ENCODE data around the gene FAM171A2.

The FAM171A2 gene

GRCh38 chr17:44318077-44318892, 45.4 kb downstream of the FAM171A2 start:
- no peak for DNase-seq

- DNase-seq = no peak
These were observed 46.1 kb downstream of the FAM171A2 start for GRCh38 chr17:44317545-44317944.

- DNase-seq = no peak
These were observed 47.6 kb downstream of the FAM171A2 start for GRCh38 chr17:44315760-44316731.

- no peak for DNase-seq
These were observed 48.6 kb downstream of the FAM171A2 start for GRCh38 chr17:44314869-44315661.

GRCh38 chr17:44314524-44314868, 49.2 kb downstream of the FAM171A2 start:
- no peak for DNase-seq

- DNase-seq = no peak
These were observed 49.6 kb downstream of the FAM171A2 start for GRCh38 chr17:44314031-44314430.

- DNase-seq = no peak
These were observed 51.1 kb downstream of the FAM171A2 start for GRCh38 chr17:44312396-44313104.

GRCh38 chr17:44311562-44312181, 52.0 kb downstream of the FAM171A2 start:
- no peak for DNase-seq

GRCh38 chr17:44310609-44311376, 52.9 kb downstream of the FAM171A2 start:
- DNase-seq = no peak

GRCh38 chr17:44310188-44310587, 53.5 kb downstream of the FAM171A2 start:
- no peak for DNase-seq

GRCh38 chr17:44309472-44309871, 54.2 kb downstream of the FAM171A2 start:
- no peak for DNase-seq

- DNase-seq = no peak
These were observed 54.8 kb downstream of the FAM171A2 start for GRCh38 chr17:44308865-44309264.

GRCh38 chr17:44308320-44308818, 55.3 kb downstream of the FAM171A2 start, which contains the start of gene RUNDC3A:
RUNDC3A (plus strand) TSS chr17:44308601; CDS start chr17:44308833, 232 bp downstream.
- no peak for DNase-seq

GRCh38 chr17:44307387-44308186, 56.1 kb downstream of the FAM171A2 start:
- no peak for DNase-seq

GRCh38 chr17:44304651-44305050, 59.0 kb downstream of the FAM171A2 start:
- DNase-seq = no peak
